Mucosa of stomach (tissue), 1 donor: ENCODE measurements around the gene ENPP4.

Source experiments
- H3K27me3 ChIP-seq: one replicate; pipeline ENCODE4 v1.7.0; 2013; ENCODE audit warnings: mild to moderate bottlenecking, low read length; ENCODE audit not compliant: control insufficient read depth, insufficient read depth
- H3K36me3 ChIP-seq: one replicate; pipeline ENCODE4 v1.7.0; 2013; ENCODE audit warnings: low read length; ENCODE audit not compliant: control insufficient read depth, insufficient read depth
- H3K4me1 ChIP-seq: one replicate; pipeline ENCODE4 v1.7.0; 2013; ENCODE audit warnings: mild to moderate bottlenecking, low read length; ENCODE audit not compliant: control insufficient read depth, insufficient read depth
- H3K4me3 ChIP-seq: one replicate; pipeline ENCODE4 v1.7.0; 2013; ENCODE audit warnings: low read length
- H3K9ac ChIP-seq: one replicate; pipeline ENCODE4 v1.7.0; 2013; ENCODE audit warnings: mild to moderate bottlenecking, low read length, moderate library complexity
- H3K9me3 ChIP-seq: one replicate; pipeline ENCODE4 v1.7.0; 2013; ENCODE audit warnings: mild to moderate bottlenecking, low read length, moderate library complexity; ENCODE audit not compliant: control insufficient read depth
- donor health status: Pancreatic carcinoma.

Gene ENPP4

GRCh38 chr6:46175446-46175845 lies 45.7 kb downstream of the ENPP4 start:
- Histone ChIP-seq H3K27me3 (no peaks in the 10 kb centered on the region), H3K4me1 (peaks cover 2% of the 10 kb centered on the region), H3K36me3 (no peaks in the 10 kb centered on the region), H3K9me3 (no peaks in the 10 kb centered on the region), H3K9ac (no peak overlapping the region), H3K4me3 (no peak overlapping the region)

- H3K4me3 ChIP-seq: no peak overlapping the region
- H3K36me3 ChIP-seq: no peaks in the 10 kb centered on the region
- H3K9me3 ChIP-seq: no peaks in the 10 kb centered on the region
- H3K4me1 ChIP-seq: no peaks in the 10 kb centered on the region
- H3K9ac ChIP-seq: no peak overlapping the region
- H3K27me3 ChIP-seq: no peaks in the 10 kb centered on the region
These were observed 46.2 kb downstream of the ENPP4 start for GRCh38 chr6:46175976-46176375.

GRCh38 chr6:46184114-46184513 lies 54.3 kb downstream of the ENPP4 start:
- Histone ChIP-seq H3K36me3 (no peaks in the 10 kb centered on the region), H3K4me3 (no peak overlapping the region), H3K9ac (no peak overlapping the region), H3K4me1 (no peaks in the 10 kb centered on the region), H3K9me3 (no peaks in the 10 kb centered on the region), H3K27me3 (no peaks in the 10 kb centered on the region)

- H3K9me3 ChIP-seq: no peaks in the 10 kb centered on the region
- H3K27me3 ChIP-seq: no peaks in the 10 kb centered on the region
- no peaks in the 10 kb centered on the region for H3K36me3 ChIP-seq
- no peak overlapping the region for H3K9ac ChIP-seq
- no peaks in the 10 kb centered on the region for H3K4me1 ChIP-seq
- H3K4me3 ChIP-seq: no peak overlapping the region
These were observed 56.8 kb downstream of the ENPP4 start for GRCh38 chr6:46186583-46186982.

- Histone ChIP-seq H3K27me3 (no peaks in the 10 kb centered on the region), H3K4me3 (no peak overlapping the region), H3K9me3 (no peaks in the 10 kb centered on the region), H3K36me3 (no peaks in the 10 kb centered on the region), H3K4me1 (no peaks in the 10 kb centered on the region), H3K9ac (no peak overlapping the region)
These were observed 59.9 kb downstream of the ENPP4 start for GRCh38 chr6:46189726-46190125.

GRCh38 chr6:46190889-46191288 lies 61.1 kb downstream of the ENPP4 start:
- no peaks in the 10 kb centered on the region for H3K27me3 ChIP-seq
- H3K4me3 ChIP-seq: no peak overlapping the region
- H3K36me3 ChIP-seq: no peaks in the 10 kb centered on the region
- H3K9ac ChIP-seq: no peak overlapping the region
- H3K9me3 ChIP-seq: no peaks in the 10 kb centered on the region
- no peaks in the 10 kb centered on the region for H3K4me1 ChIP-seq

GRCh38 chr6:46191961-46192360 lies 62.2 kb downstream of the ENPP4 start:
- no peaks in the 10 kb centered on the region for H3K4me1 ChIP-seq
- no peaks in the 10 kb centered on the region for H3K36me3 ChIP-seq
- H3K9ac ChIP-seq: no peak overlapping the region
- no peak overlapping the region for H3K4me3 ChIP-seq
- no peaks in the 10 kb centered on the region for H3K9me3 ChIP-seq
- H3K27me3 ChIP-seq: no peaks in the 10 kb centered on the region
